Natural killer cell (primary cell): ENCODE results near the gene HLA-G. TPM values are rescaled to one million over a fixed set of nuclear protein-coding genes. Genes with fewer than 3 reads are reported as not detected.

Experiments
- ATAC-seq, 3 donors: fragments of 150-1000 bp in 2 of 3; fragments of 200-7000 bp in 1 of 3; cut with Tn5 transposase; 1 replicate in 1 of 3; 2 replicates in 2 of 3; pipeline ENCODE4 v1.10.0; 2021; ENCODE audit warnings: mild to moderate bottlenecking in 2 of 3, moderate library complexity in 2 of 3
- DNase-seq, 2 donors: peaks; one replicate each; pipeline versions ENCODE4 v3.0.0 to v3.0.0-alpha.2; 2013 to 2021; ENCODE audit warnings: mixed read lengths in 1 of 2
- H3K27ac ChIP-seq: one replicate; pipeline ENCODE4 v1.5.1; 2013; ENCODE audit warnings: mild to moderate bottlenecking, low read length
- H3K27me3 ChIP-seq: one replicate; pipeline ENCODE4 v1.6.1; 2013; ENCODE audit warnings: low read length; ENCODE audit not compliant: control insufficient read depth, insufficient read depth
- H3K36me3 ChIP-seq: one replicate; pipeline ENCODE4 v1.6.1; 2013; ENCODE audit warnings: low read length; ENCODE audit not compliant: control insufficient read depth, insufficient read depth
- H3K4me1 ChIP-seq: one replicate; pipeline ENCODE4 v1.6.1; 2013; ENCODE audit warnings: low read length; ENCODE audit not compliant: control insufficient read depth, insufficient read depth
- H3K4me3 ChIP-seq: one replicate; pipeline ENCODE4 v1.5.1; 2013; ENCODE audit warnings: low read length
- H3K9me3 ChIP-seq: one replicate; pipeline ENCODE4 v1.6.1; 2013; ENCODE audit warnings: low read length; ENCODE audit not compliant: control insufficient read depth, insufficient read depth
- H3K27ac Mint-ChIP-seq, 2 donors: one replicate each; pipeline ENCODE4 v1.8.0; 2022; ENCODE audit warnings: mild to moderate bottlenecking in 2 of 2, mixed read lengths in 2 of 2, moderate library complexity in 1 of 2
- H3K27me3 Mint-ChIP-seq, 2 donors: one replicate each; pipeline ENCODE4 v1.8.0; 2022; ENCODE audit warnings: low read depth in 2 of 2, mixed read lengths in 2 of 2
- H3K36me3 Mint-ChIP-seq: one replicate; pipeline ENCODE4 v1.8.0; 2022; ENCODE audit warnings: mixed read lengths
- H3K4me1 Mint-ChIP-seq, 2 donors: one replicate each; pipeline ENCODE4 v1.8.0; 2022; ENCODE audit warnings: mixed read lengths in 2 of 2
- H3K4me3 Mint-ChIP-seq: one replicate; pipeline ENCODE4 v1.8.0; 2022; ENCODE audit warnings: mild to moderate bottlenecking, moderate library complexity, mixed read lengths
- H3K9me3 Mint-ChIP-seq, 2 donors: one replicate each; pipeline ENCODE4 v1.8.0; 2022; ENCODE audit warnings: mixed read lengths in 2 of 2
- CTCF ChIP-seq: fragments of 200-600 bp; IDR thresholded peaks from one replicate; pipeline ENCODE4 v1.8.0; 2022; ENCODE audit warnings: antibody characterized with exemption
- WGBS: methylation state at CpG from one replicate; pipeline ENCODE4 v1.1.7; 2013; ENCODE audit warnings: missing lambda C conversion rate; ENCODE audit not compliant: insufficient coverage; 5-methylcytosine and 5-hydroxymethylcytosine counted together
- intact Hi-C: fragments of 100-400 bp; cut with micrococcal nuclease; formaldehyde crosslinking; loops from one replicate; pipeline ENCODE4 v1.14.2; 2022
- total RNA-seq, 4 donors: library from RNA; stranded (reverse); fragments of 120-200 nt in 1 of 4; gene quantifications; one replicate each; pipeline versions ENCODE4 v1.2.3 to v1.2.4, GENCODE V29; 2013 to 2022

The HLA-G gene
- total RNA-seq, 3 donors from 2014 or later (not counting 1 experiment from before 2014, with no cell fraction given) = 1.6 to 7.7 (median 4.0) TPM

GRCh38 chr6:29793036-29793356 is 34.6 kb upstream of the HLA-G start:
- Histone ChIP-seq H3K27ac (no peak overlapping the region), H3K4me3 (peak overlapping the region; percentile 89), H3K27me3 (peaks cover 19% of the 10 kb centered on the region), H3K4me1 (peaks cover 18% of the 10 kb centered on the region), H3K36me3 (no peaks in the 10 kb centered on the region), H3K9me3 (no peaks in the 10 kb centered on the region)
- no peaks in the 10 kb centered on the region for H3K9me3 Mint-ChIP-seq
- intact Hi-C loops = no loop called here
- H3K27me3 Mint-ChIP-seq = peaks cover 41 to 59% of the 10 kb centered on the region in 2 donors
- H3K36me3 Mint-ChIP-seq = no peaks in the 10 kb centered on the region
- DNase-seq = no peak
- peak in 1 of 3 donors; percentile 11 for ATAC-seq
- peak overlapping the region; percentile 92 for H3K4me3 Mint-ChIP-seq
- no peak for TF ChIP-seq CTCF
- 31% methylated on average over 9 of the region's 11 CpGs for WGBS
- peak overlapping the region; percentile 77 to 84 for H3K27ac Mint-ChIP-seq
- peaks cover 9 to 19% of the 10 kb centered on the region in 2 donors for H3K4me1 Mint-ChIP-seq

- Histone ChIP-seq H3K36me3 (no peaks in the 10 kb centered on the region), H3K27me3 (peaks cover 19% of the 10 kb centered on the region), H3K4me3 (no peak overlapping the region), H3K9me3 (no peaks in the 10 kb centered on the region), H3K4me1 (peaks cover 18% of the 10 kb centered on the region), H3K27ac (no peak overlapping the region)
- 76% methylated on average over 3 of the region's 3 CpGs for WGBS
- intact Hi-C loops = no loop called here
- Mint-ChIP-seq H3K4me3 (peak overlapping the region; percentile 92), H3K27me3 (peaks cover 40 to 57% of the 10 kb centered on the region in 2 donors), H3K9me3 (no peaks in the 10 kb centered on the region), H3K36me3 (no peaks in the 10 kb centered on the region), H3K4me1 (peaks cover 9 to 19% of the 10 kb centered on the region in 2 donors), H3K27ac (peak overlapping the region in 1 of 2 donors; percentile 77)
- no peak for TF ChIP-seq CTCF
- no peak for ATAC-seq
- peak in 1 of 2 donors; percentile 9 for DNase-seq
Observed at GRCh38 chr6:29793796-29794195, 33.8 kb upstream of the HLA-G start.

- H3K27ac Mint-ChIP-seq = no peak overlapping the region
- Histone ChIP-seq H3K27me3 (peaks cover 19% of the 10 kb centered on the region), H3K4me3 (no peak overlapping the region), H3K27ac (no peak overlapping the region), H3K36me3 (no peaks in the 10 kb centered on the region), H3K9me3 (no peaks in the 10 kb centered on the region), H3K4me1 (peaks cover 18% of the 10 kb centered on the region)
- DNase-seq (no peak), ATAC-seq (no peak)
- WGBS = 93% methylated on average over 2 of the region's 2 CpGs
- no peak for TF ChIP-seq CTCF
- intact Hi-C loops = no loop called here
- no peaks in the 10 kb centered on the region for H3K36me3 Mint-ChIP-seq
- H3K4me3 Mint-ChIP-seq = no peak overlapping the region
- H3K9me3 Mint-ChIP-seq = no peaks in the 10 kb centered on the region
- H3K27me3 Mint-ChIP-seq = peaks cover 36 to 56% of the 10 kb centered on the region in 2 donors
- peaks cover 9 to 19% of the 10 kb centered on the region in 2 donors for H3K4me1 Mint-ChIP-seq
Observed at GRCh38 chr6:29796026-29796425, 31.6 kb upstream of the HLA-G start.

GRCh38 chr6:29797135-29797534 is 30.5 kb upstream of the HLA-G start:
- Histone ChIP-seq H3K36me3 (no peaks in the 10 kb centered on the region), H3K27me3 (peaks cover 19% of the 10 kb centered on the region), H3K9me3 (no peaks in the 10 kb centered on the region), H3K4me3 (no peak overlapping the region), H3K4me1 (peaks cover 12% of the 10 kb centered on the region), H3K27ac (no peak overlapping the region)
- 17% methylated on average over 2 of the region's 2 CpGs for WGBS
- DNase-seq (no peak), ATAC-seq (no peak)
- no peaks in the 10 kb centered on the region for H3K9me3 Mint-ChIP-seq
- peaks cover 33 to 50% of the 10 kb centered on the region in 2 donors for H3K27me3 Mint-ChIP-seq
- no peaks in the 10 kb centered on the region for H3K36me3 Mint-ChIP-seq
- peaks cover 9 to 12% of the 10 kb centered on the region in 2 donors for H3K4me1 Mint-ChIP-seq
- no peak overlapping the region for H3K27ac Mint-ChIP-seq
- TF ChIP-seq CTCF = no peak
- intact Hi-C loops = no loop called here
- no peak overlapping the region for H3K4me3 Mint-ChIP-seq
